NCI-H2196 (cell line): ENCODE results near the gene GLT1D1.
A peak's percentile ranks its signal among the peaks of the same experiment; 100 is the strongest.

Source experiments
- DNase-seq: peaks from one replicate; lab custom pipeline; 2025; ENCODE audit not compliant: unreplicated experiment; lab: John Stamatoyannopoulos, UW

The GLT1D1 gene

DNA sequence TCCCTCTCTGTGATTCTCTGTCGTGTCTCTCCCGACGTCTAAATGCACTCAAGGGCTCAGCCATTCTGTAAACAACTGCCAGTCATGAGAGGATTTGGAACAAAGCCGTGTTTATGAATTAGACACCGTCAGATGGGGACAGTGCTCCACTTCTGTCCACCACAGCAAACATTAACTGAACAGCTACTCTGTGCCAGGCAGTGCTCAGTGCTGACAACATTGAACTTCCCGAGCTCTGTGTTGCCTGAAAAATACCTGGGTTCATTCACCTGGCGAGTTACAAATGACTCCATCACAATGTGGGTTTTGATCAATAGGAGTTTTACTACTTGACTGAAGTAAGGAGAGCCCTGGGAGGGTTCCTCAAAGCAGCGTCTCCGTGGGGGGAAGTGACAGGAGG lies 139.3 kb downstream of the GLT1D1 start:
- no peak for DNase-seq

DNA sequence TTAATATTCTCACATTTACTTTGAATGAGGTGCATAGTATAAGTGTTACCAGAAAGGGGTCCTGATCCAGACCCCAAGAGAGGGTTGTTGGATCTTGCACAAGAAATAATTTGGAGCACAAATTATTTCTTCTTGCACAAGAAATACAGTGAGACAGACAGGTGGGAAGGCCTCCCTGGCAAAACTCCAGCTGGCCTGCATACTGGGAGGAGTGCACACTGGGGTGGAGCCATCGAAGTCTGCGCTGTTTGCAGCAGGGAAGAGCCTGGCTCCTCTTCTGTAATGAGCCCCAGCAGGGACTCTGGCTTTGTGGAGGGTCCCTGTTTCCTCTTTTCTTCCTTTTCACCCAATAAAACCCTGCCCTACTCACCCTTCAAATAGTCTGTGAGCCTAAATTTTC lies 141.6 kb downstream of the GLT1D1 start:
- peak; percentile 79 for DNase-seq

- DNase-seq: no peak
These were observed 142.3 kb downstream of the GLT1D1 start for GRCh38 chr12:128995619-128996018.

- DNase-seq: no peak
These were observed 148.5 kb downstream of the GLT1D1 start for GRCh38 chr12:129001826-129002225.

GRCh38 chr12:129002427-129002826 lies 149.1 kb downstream of the GLT1D1 start:
- no peak for DNase-seq

DNA sequence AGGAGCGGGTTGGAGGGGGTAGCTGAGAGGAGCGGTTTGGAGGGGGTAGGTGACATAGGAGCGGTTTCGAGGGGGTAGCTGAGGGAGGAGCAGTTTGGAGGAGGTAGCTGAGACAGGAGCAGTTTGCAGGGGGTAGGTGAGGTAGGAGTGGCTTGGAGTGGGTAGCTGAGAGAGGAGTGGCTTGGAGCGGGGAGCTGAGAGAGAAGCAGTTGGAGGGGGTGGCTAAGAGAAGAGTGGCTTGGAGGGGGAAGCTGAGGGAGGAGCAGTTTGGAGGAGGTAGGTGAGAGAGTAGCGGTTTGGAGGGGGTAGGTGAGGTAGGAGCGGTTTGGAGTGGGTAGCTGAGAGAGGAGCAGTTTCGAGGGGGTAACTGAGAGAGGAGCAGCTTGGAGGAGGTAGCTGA lies 152.1 kb downstream of the GLT1D1 start:
- DNase-seq: no peak

DNA sequence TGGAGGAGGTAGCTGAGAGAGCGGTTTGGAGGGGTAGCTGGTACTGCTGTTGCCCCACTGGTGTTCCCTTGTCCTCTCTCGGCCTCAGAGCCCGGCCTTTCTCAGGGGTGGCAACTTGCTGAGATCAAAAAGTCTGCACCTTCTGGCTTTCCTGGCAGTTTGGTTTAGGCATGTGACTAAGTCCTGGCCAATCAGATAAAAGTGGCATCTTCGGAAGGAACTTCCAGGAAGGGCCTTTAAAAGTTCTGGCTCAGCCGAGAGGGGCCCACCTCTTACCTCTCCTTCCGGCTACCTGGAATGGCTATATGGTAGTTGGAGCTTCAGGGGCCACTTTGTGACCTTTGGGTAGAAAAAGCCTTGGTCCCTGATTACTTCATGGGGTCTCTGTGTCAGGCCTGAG lies 152.6 kb downstream of the GLT1D1 start:
- DNase-seq: no peak

DNA sequence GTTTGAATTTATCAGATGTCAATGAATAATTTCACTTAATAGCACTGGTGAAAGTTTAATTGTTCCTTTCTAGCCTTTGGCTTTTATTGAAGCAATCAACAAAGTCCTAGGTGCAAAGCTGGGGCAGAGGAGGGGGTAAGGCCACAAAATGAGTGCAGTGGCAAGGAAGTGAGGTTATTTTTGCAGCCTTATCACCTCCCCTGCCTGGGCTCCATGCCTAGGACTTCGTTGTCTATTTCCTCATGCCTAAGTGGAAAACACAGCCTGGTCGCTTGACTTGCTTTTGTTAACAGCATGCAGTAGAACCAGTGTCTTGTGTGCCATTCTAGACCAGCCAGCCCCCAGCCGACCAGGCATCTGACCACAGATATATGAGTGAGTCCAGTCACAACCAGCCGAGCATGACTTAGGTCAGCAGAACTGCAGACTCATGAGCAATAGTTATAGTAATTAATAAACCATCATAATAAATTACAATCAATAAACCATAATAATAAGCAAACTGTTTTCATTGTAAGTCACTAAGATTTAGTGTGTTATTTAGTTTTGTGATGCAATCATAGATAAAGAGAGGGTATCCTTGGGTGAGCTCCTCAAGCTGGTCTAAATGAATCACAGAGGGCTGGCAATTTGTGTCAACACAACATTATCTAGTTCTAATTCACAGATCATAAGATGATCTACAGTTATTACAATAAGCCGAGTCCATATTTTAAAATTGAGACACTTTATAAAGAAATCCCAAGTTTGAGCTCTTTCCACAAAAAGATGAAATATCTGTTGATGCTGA lies 156.8 kb downstream of the GLT1D1 start:
- no peak for DNase-seq

GRCh38 chr12:129016159-129016558 lies 162.9 kb downstream of the GLT1D1 start:
- no peak for DNase-seq

DNA sequence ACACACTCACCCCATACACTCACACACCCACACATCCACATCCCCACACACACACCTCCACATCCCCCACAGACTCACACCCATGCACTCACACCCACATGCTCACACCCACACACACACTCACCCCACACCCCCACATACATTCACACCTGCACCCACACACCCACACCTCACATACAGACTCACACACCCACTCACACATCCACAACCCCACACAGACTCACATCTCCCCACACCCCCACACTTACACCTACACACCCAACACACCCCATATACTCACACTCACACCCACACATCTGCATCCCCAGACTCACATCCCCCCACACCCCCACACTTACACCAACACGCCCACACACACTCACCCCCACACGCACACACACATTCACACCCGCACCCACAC lies 171.8 kb downstream of the GLT1D1 start:
- no peak for DNase-seq

DNA sequence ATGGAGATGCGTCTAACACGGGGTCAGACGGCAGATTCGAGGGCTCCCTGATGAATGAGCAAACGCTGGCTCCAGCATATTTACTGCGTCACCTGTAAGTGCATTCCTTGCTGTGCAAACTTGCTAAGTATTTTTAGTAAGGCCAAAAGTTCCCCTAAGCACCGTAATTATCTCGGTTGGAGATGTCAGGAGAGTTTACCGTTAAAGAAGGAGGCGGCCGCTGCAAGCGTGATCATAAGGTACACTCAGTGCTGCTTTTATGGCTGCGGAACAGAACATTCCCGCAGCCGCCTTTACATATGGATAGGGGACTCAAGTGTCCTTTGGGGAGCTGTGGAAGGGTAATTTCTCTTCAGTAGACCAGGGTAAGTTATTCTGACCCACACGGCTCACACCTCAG lies 175.6 kb downstream of the GLT1D1 start:
- no peak for DNase-seq
